GM18858 (cell line): Measurements from ENCODE around the gene CDH15.

Experiments used
- ATAC-seq: cut with Tn5 transposase; IDR thresholded peaks from one replicate; pipeline ENCODE4 v1.9.1; 2021; ENCODE audit not compliant: unreplicated experiment

The CDH15 gene

DNA sequence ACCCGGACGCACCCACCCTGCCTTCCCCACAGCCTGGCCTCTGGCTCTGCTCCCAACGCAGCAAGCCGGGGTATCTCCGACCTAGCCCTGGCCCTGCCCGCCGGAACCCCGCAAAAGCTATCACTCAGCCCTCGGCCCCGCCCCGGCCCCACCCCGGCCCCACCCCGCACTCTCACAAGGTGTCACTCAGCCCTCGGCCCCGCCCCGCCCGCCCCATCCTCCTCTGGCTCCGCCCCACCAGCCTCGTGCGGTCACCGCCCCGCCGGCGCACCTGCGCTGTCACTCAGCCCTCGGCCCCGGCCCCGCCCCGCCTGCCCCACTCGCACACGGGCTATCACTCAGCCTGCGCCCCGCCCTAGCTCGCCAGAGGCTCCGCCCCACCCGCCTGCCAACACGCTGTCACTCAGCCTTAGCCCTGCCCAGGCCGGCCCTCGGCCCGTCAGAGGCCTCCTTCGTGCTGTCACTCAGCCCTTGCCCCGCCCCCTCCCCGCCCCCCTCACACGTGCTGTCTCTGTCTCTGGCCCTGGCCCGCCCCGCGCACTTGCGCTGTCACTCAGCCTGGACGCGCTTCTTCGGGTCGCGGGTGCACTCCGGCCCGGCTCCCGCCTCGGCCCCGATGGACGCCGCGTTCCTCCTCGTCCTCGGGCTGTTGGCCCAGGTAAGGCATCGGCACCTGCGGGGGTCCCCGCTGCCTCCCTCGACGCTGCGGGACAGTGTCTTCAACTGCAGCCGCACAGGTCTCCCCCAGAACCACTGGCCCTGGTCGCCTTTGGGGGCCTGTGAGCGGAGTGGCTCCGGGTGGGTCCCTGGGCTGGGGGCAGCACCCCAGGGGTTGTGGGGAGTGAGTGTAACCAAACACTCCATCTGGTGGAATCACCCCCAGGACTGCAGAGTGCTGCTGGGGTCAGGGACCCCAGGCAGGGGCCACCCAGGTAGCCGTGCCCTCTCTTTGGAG lies at the start of gene CDH15:
CDH15 (plus strand) TSS at position 533 of the 955 bp plus-strand sequence; CDS start at position 617, 84 bp downstream.
- ATAC-seq = no peak

DNA sequence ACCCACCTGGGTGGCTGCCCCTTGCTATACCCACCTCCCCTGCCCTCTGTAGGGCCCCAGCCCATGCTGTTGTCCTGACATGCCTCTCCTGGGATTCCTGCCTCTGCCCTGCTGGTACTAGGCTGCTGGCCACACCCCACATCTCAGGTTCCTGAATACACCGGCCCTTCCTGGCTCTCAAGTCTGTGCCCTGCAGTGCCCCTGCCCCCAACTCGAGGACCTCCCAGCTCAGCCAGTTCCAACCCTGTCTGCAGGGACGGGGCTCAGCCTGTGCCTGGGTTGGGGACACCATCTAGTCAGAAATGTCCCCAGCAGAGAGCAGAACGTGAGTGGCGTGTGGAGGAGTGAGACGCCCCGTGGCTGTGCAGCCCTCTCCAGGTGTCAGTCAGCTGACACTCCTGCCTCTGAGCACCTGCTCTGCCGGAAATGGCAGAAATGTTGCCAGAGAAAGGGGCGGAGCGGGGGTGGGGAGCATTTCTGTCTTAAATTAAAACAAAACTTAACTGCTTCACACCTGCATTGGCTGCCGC lies 49.2 kb upstream of the CDH15 start:
- ATAC-seq = no peak

GRCh38 chr16:89123001-89123830 lies 48.3 kb upstream of the CDH15 start:
- ATAC-seq = no peak

GRCh38 chr16:89123831-89124100 lies 47.8 kb upstream of the CDH15 start:
- ATAC-seq = no peak

GRCh38 chr16:89129378-89129777 lies 42.2 kb upstream of the CDH15 start:
- no peak for ATAC-seq

DNA sequence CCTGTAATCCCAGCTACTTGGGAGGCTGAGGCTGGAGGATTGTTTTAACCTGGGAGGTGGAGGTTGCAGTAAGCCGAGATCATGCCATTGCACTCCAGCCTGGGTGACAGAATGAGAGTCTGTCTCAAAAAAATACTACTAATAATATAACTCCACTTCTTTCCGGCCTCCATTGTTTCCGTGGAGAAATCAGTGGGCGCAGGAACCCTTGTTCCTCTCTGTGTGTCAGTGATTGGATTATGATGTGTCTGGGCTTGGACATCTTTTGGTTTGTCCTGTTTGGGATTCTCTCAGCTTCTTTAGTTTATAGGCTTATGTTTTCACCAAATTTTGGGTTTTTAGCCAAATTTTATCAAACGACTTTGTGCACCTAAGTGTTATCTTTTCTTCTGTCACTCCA lies 41.1 kb upstream of the CDH15 start:
- no peak for ATAC-seq

DNA sequence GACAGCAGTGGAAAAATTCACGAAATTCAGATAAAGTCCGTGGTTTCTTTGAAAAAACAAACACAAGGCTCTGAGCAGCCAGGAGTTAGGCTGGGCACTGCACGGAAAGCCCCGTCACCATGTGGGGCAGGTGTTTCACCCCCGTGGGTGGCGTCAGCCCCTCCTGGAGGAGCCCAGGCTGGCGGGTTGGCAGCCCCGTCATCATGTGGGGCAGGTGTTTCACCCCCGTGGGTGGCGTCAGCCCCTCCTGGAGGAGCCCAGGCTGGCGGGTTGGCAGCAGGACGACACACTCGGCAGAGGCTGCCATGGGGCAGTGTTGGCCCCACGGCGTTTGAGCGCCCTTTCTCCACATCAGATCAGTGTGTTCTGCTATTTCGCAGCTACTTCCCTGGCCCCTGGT lies 39.8 kb upstream of the CDH15 start:
- no peak for ATAC-seq

GRCh38 chr16:89132194-89133005 lies 39.1 kb upstream of the CDH15 start:
- ATAC-seq = no peak

DNA sequence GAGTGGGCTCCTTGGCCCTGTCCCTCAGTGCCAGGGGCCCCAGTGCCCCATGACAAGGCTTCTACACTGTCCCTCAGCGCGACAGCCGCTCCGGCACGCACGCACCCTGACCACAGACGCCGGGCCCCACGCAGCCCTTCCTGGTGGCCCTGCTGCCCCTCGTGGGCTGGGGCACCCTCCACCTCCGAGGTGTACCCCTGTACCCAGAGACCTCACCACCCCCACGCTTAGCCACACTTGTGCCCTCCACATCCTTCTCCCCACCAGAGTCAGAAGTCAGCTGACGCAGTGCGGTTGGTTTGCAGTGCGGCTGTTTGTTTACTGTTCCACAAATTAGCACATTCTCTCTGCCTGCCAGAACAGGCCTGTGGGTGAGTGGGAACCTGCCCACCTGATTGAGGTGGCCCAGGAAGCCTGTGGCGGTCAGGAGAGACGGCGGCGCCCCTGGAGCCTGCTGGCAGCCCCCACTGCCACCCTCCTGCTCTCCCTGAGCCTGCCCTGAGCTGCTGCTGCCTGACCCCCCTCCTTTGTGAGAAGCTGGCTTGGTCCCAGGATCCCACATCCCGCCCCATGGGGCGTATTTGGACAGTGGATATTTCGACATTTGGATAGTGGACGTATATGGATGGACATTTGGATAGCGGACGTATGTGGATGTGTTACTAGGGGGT lies 38.0 kb upstream of the CDH15 start:
- no peak for ATAC-seq

- no peak for ATAC-seq
Observed at GRCh38 chr16:89134269-89134668, 37.3 kb upstream of the CDH15 start.

DNA sequence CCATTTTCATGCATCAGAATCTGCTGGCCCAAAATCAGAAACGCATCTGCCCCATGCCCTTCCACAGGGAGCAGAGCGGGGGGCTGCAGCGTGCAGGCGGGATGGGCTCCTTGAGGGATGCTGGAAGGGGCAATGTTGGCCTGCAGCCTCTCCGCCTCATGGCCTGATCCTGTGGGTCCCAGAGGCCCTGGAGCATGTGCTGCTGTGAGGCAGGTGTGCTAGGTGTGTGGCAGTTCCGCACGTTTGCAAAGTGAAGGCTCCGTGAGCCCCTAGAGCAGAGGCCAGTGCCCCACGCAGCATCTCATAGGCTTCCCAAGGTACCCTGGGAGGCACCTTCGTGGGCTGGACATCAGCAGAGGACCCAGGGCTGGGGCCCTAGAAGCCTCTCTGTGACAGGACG lies 36.4 kb upstream of the CDH15 start:
- no peak for ATAC-seq

DNA sequence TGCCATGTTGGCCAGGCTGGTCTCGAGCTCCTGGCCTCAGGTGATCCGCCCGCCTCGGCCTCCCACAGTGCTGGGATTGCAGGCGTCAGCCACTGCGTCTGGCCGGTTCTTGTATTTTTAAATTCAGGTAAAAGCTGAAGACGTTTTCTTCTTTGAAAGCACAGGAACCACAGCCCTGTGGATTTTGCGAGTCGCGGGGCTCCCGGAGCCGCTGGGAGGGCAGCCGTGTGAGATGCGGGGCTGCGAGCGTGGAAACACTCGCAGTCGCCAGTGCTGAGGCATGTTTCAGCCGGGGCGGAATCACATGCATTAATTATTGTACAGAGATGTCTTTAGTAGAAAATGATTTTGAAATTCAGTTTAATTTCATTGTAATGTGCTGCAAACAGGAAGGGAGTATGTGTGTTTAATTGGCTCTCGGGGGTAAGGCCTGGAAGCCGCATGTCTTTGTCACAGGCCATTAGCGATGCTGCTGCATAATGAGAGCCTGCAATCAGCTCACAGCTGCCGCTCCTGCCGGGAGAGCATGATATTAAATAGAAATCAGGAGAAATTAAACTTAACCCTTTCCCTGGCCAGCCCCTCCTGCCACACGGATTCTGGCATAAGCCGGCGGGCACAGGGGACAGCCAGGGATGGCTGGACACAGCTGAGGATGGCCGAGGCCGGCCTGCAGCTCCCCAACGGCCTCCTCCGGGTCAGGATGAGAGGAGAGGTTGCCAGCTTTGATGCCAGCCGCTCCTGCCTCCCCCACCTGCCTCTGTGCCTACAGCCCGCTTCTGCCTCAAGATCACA lies 35.4 kb upstream of the CDH15 start:
- no peak for ATAC-seq

DNA sequence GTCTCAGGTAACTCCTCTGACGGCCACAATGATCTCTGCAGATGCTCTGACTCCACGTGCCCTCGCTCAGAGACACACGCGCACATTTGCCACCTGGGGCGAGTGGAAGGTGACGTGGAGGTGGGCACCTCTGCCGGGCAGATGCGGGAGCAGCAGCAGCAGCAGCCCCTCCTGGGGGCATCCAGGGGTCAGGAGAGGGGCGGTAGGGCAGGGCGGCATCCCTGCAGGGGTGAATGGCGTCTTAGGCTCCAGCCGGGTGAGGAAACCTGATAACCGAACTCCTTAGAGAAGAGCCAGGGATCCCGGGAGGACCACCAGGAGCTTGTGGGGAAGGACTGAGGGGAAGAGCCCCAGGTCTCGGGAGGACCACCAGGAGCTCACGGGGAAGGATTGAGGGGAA lies 34.6 kb upstream of the CDH15 start:
- no peak for ATAC-seq

- ATAC-seq = no peak
Observed at GRCh38 chr16:89137666-89138512, 33.7 kb upstream of the CDH15 start.

DNA sequence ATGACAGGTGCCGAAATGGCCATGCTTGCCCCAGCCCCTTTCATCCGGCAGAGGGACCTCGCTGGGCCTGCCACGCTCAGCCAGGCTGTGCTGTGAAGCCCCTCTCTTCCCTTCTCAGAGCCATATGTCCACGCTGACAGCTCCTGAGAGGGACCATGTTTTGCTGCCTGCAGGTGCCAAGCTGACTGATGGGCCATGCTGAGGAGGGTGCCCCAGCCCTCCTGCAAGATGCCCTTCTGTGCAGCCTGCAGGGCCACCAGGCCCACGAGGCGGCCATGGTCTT lies 33.1 kb upstream of the CDH15 start:
- no peak for ATAC-seq

GRCh38 chr16:89138843-89139520 lies 32.6 kb upstream of the CDH15 start:
- no peak for ATAC-seq

DNA sequence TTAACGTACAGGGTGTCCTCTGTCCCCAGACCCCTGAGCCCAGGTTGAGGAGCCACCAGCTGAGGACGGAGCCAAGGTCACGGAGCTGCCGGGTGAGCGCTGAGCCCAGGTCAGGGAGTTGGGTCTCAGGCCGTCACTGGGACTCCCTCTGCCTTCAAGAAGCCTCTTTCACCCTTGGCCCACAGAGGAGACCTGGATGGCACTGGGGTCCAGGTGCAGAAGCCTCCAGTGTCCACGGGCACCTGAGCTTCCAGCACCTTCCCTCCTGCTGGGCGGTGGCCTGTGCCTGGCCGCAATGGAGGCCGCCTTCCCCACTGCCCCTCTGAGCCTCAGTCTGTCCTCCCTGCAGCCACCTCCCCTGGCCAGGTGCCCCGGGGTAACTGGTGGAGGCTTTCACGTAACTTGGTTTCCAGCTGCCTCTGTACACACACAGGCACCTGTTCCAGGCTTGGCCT lies 31.6 kb upstream of the CDH15 start:
- ATAC-seq = no peak

DNA sequence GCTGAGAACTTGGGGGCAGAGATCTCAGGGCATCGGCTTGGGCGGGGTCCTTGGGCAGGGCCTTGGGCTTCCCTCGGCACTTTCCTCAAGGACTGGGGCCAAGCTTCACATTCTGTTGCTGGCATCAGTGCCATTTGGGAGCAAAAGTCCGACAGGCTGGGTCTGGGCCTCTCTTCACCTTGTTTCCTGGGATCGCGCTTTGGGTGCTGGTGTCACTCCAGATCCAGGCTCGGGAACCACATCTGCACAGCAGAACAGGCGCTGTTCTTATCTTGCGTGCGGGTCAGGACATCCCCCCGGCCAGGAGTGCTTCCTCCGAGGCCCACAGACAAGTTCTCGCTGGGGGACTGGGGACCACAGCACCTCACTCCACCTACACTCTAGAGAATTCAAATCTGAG lies 31.1 kb upstream of the CDH15 start:
- no peak for ATAC-seq
